PFSK-1 (cell line): ENCODE measurements around the gene GHRHR.

Experiments used
- FOXP2 ChIP-seq: optimal IDR thresholded peaks from 2 replicates; pipeline ENCODE3; 2011; ENCODE audit warnings: borderline replicate concordance, control low read depth, inconsistent platforms; ENCODE audit not compliant: insufficient read depth; ENCODE audit errors: extremely low read length, extremely low read depth
- POLR2AphosphoS5 ChIP-seq: IDR thresholded peaks from 2 replicates; pipeline ENCODE4 v1.6.1; 2012; ENCODE audit warnings: low read depth, mild to moderate bottlenecking, control low read depth, low read length, moderate library complexity
- REST ChIP-seq, 2 experiments: IDR thresholded peaks; 2 replicates each; pipeline versions ENCODE4 v1.6.1 to v1.8.0; 2011 to 2012; ENCODE audit warnings: low read depth in 2 of 2, low read length in 2 of 2, control low read depth in 1 of 2, inconsistent platforms in 1 of 2, mild to moderate bottlenecking in 1 of 2, moderate library complexity in 1 of 2; ENCODE audit not compliant: insufficient read depth in 1 of 2
- SIN3A ChIP-seq: IDR thresholded peaks from 2 replicates; pipeline ENCODE4 v1.6.1; 2012; ENCODE audit warnings: mild to moderate bottlenecking, low read length, moderate library complexity, borderline replicate concordance; ENCODE audit not compliant: insufficient read depth
- TAF1 ChIP-seq: IDR thresholded peaks from 2 replicates; pipeline ENCODE4 v1.6.1; 2012; ENCODE audit warnings: low read length, control low read depth, borderline replicate concordance; ENCODE audit not compliant: insufficient read depth

The GHRHR gene

DNA sequence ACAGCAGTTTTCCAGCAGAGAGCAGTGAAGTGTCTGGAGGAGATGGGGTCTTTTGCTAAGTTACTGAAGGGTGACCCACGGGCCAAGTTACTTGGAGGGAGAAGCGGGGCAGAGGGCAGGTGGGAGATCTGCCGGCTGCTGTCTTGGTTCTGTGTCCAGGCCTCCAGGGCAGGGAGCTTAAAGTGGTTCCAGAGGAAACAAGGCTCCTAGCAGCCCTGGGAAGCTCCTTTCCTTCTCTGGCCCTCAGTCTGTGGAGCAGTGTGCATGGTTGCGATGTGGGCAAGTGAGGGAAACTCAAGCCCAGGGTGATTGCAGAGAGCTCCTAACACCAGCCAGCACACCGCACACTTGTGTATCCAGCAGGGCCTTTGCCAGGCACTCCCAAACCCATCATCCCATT, 6.3 kb downstream of the GHRHR start:
- TF ChIP-seq REST (IDR thresholded peaks at IDR 0.05; ENCODE audit: insufficient read depth in 1 of 2, low read depth in 2 of 2, low read length in 2 of 2) (no peak), SIN3A (no peak), TAF1 (no peak), POLR2AphosphoS5 (no peak), FOXP2 (no peak)

GRCh38 chr7:30970594-30971094, 6.9 kb downstream of the GHRHR start:
- TF ChIP-seq POLR2AphosphoS5 (no peak), SIN3A (no peak), REST (IDR thresholded peaks at IDR 0.05; ENCODE audit: insufficient read depth in 1 of 2, low read depth in 2 of 2, low read length in 2 of 2) (peak; percentile 36 to 83; a peak in 2 of 4 replicates), TAF1 (no peak)

GRCh38 chr7:30971440-30971839, 7.7 kb downstream of the GHRHR start:
- TF ChIP-seq POLR2AphosphoS5 (no peak), TAF1 (no peak), FOXP2 (no peak), SIN3A (no peak), REST (IDR thresholded peaks at IDR 0.05; ENCODE audit: insufficient read depth in 1 of 2, low read depth in 2 of 2, low read length in 2 of 2) (no peak)

GRCh38 chr7:30971840-30972563, 8.2 kb downstream of the GHRHR start:
- no peak for TF ChIP-seq REST (IDR thresholded peaks at IDR 0.05; ENCODE audit: insufficient read depth in 1 of 2, low read depth in 2 of 2, low read length in 2 of 2)

- TF ChIP-seq TAF1 (no peak), SIN3A (no peak), POLR2AphosphoS5 (no peak), REST (IDR thresholded peaks at IDR 0.05; ENCODE audit: insufficient read depth in 1 of 2, low read depth in 2 of 2, low read length in 2 of 2) (no peak), FOXP2 (no peak)
These were observed 9.5 kb downstream of the GHRHR start for GRCh38 chr7:30973292-30973691.
